ENCODE measurements around the gene PRRC2A. TPM values are rescaled to one million over a fixed set of nuclear protein-coding genes. Genes with fewer than 3 reads are reported as not detected.

The PRRC2A gene
- total RNA-seq, 1 donor from 2014 or later, result 81.2 TPM

DNA sequence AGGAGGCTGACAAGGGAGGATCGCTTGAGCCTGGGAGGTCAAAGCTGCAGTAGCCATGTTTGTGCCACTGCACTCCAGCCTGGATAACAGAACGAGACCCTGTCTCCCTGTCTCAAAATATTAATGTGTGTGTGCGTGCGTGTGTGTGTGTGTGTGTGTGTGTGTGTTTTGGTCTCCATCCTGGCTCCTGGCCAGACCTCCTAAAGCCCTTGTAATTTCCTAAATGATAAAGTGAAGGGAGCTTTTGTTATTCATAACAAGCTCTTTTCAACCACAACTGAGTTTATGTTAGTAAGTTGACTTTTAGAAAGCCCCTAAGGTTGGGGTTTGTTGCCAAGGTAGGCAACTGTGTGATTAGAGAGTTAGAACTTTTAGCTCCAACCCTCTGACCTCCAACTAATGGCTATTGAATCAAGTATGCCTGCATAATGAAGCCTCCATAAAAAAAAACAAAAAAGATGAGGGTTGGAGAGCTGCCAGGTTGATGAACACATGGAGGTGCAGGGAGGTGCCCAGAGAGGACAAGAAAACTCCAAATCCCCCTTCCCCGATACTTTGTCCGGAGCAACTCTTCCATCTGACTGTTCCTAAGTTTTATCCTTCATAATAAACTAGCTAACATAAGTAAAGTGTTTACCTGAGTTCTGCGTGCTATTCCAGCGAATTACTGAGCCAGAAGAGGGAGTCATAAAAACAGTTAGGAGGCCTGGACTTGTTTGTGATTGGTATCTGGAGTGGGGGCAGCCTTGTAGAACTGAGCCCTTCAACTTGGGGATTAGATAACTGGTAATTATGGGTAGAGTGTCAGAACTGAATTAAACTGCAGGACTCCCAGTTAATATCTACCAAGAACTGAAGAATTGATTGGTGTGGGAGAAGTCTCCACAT is 10.8 kb upstream of the PRRC2A start:
- no peak for DNase-seq (ENCODE audit: low read depth)
- TF ChIP-seq, protein P1, sequence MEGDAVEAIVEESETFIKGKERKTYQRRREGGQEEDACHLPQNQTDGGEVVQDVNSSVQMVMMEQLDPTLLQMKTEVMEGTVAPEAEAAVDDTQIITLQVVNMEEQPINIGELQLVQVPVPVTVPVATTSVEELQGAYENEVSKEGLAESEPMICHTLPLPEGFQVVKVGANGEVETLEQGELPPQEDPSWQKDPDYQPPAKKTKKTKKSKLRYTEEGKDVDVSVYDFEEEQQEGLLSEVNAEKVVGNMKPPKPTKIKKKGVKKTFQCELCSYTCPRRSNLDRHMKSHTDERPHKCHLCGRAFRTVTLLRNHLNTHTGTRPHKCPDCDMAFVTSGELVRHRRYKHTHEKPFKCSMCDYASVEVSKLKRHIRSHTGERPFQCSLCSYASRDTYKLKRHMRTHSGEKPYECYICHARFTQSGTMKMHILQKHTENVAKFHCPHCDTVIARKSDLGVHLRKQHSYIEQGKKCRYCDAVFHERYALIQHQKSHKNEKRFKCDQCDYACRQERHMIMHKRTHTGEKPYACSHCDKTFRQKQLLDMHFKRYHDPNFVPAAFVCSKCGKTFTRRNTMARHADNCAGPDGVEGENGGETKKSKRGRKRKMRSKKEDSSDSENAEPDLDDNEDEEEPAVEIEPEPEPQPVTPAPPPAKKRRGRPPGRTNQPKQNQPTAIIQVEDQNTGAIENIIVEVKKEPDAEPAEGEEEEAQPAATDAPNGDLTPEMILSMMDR (conservative IDR thresholded peaks at IDR 0.05; ENCODE audit: low read depth, low read length), result no peak
- H3K4me3 ChIP-seq (ENCODE audit: low read depth, low read length), result no peak overlapping the region

DNA sequence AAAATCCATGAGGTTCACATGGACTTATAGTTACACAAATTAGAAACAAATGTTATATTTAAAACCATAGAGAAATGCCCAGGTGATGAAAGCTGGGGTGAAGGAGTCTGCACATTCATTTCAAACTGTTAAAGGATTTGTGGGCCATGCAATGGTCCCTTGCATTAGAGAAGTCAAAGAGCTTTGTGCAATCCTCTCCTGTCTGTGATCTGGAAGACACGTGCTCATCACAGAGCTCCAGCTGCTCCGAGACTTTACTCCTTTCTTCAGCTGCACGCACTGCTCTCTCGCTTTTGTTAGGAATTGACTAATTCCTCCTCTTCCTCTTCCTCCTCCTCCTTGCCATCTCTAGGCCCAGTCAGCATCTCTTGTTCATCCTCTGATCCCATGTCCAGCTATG is 9.5 kb upstream of the PRRC2A start:
- no peak for DNase-seq (ENCODE audit: low read depth)
- H3K4me3 ChIP-seq (ENCODE audit: low read depth, low read length), result no peak overlapping the region
- TF ChIP-seq, protein P1 (conservative IDR thresholded peaks at IDR 0.05; ENCODE audit: low read depth, low read length), result no peak

DNA sequence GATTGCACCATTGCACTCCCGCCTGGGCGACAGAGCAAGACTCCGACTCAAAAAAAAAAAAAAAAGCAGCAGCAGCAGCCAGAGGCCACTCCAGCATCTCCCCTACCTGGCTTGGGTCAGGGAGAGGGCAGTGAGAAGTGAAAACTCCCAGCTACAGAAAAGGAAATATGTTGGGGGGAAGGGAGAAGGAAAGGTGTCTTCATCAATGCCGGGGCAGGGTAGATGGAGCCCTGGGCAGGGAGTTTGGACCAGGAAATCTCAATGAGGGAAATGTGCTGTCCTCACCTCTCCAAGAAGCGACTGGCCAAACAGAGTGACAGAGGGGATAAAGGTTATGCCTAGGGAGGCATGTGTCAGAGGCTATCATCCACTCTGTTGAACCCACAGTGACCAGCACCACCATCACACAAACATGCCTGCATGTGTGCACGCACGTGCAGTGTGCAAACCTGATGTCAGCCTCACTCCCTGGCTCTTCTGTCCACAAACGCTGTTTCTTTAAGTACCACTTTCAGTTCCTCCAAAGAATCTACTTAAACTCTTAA is 6.4 kb upstream of the PRRC2A start:
- TF ChIP-seq, protein P1 (conservative IDR thresholded peaks at IDR 0.05; ENCODE audit: low read depth, low read length), result no peak
- H3K4me3 ChIP-seq (ENCODE audit: low read depth, low read length), result no peak overlapping the region

DNA sequence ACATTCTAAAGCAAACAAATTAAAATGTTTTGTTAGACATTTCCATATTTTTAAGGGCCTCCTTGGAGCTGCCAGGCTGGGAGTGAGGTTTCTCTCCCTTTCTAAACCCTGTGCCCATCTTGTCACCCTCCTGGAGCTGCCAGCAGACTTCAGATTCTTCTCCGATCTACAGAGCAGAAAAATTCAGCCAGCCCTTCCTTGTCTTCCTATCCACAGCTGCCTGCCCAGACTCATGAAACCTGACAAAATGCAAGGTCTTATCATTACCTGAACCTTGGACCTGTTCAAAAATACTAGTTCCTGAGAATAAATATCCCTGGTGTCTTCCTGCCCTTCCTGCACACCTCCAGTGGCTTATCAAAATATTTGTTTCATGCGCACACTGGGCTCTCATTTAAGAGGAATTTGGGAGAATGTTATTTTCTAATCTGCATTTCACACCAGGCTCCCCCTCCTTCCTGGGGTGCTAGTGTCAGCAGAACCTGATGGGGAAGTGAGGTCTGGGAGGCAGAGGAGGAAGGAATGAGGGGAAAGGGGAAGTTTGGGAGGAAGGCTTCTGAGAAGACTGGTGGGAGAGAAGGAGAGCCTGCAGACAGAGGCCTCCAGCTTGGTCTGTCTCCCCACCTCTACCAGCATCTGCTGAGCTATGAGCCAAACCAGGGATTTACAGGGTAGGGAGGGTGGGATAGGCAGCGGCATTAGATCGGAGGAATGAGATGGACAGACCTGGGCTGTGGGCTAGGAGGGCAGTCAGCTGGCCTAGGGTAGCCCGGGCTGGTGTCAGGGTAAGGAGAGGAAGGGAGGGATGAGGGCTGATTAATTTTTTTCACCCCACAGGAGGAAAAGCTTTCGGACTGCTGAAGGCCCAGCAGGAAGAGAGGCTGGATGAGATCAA is 5.6 kb upstream of the PRRC2A start, which contains the start of gene AIF1:
TSS of gene AIF1 (plus strand) at position 551 of the 895 bp plus-strand sequence. CDS start at position 647, 96 bp downstream.
- TF ChIP-seq, protein P1 (conservative IDR thresholded peaks at IDR 0.05; ENCODE audit: low read depth, low read length), result no peak
- H3K4me3 ChIP-seq (ENCODE audit: low read depth, low read length), result no peak within 1 kb of the TSS
- no peak for DNase-seq (ENCODE audit: low read depth)

More for the DNA sequence above, 6.4 kb upstream of the PRRC2A start:
- DNase-seq (ENCODE audit: low read depth), result no peak

DNA sequence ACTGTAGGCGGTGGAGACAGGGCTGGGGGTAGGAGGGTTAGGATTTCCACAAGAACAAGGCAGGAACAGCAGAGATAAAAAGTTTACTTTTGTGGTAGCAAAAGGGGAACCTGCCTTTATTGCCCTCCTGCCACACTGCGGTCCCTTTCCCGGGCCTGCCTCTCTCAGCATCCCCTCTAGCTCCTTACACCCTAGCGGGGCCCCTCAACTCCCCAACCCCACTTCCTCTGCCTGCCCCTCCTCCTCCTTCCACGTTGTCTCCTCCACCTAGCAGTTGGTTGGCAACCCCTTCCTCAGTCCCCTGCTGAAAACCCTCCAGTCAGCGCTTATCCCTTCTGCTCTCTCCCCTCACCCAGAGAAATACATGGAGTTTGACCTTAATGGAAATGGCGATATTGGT is 4.8 kb upstream of the PRRC2A start:
- no peak overlapping the region for H3K4me3 ChIP-seq (ENCODE audit: low read depth, low read length)
- TF ChIP-seq, protein P1 (conservative IDR thresholded peaks at IDR 0.05; ENCODE audit: low read depth, low read length), result no peak
- no peak for DNase-seq (ENCODE audit: low read depth)

DNA sequence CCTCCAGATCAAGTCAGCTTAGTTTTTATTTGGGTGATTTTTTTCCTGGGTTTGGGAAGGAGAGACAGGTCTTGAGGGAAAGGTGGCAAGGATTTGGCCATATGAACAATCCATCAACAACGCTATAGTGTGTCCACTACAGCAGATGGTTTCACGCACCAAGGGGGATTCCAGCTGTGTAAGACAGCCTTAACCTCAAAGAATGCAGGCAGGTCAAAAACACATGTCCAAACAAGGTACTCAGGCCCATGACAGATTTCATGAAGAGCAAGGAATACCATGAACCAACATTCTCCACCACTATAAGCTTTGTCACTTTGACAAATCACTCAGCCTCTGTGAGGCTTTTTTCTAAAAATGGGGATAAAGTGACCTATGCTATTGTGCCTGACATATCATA is 3.5 kb upstream of the PRRC2A start:
- TF ChIP-seq, protein P1 (conservative IDR thresholded peaks at IDR 0.05; ENCODE audit: low read depth, low read length), result no peak
- no peak overlapping the region for H3K4me3 ChIP-seq (ENCODE audit: low read depth, low read length)
- DNase-seq (ENCODE audit: low read depth), result no peak
